Panc1 (cell line): Measurements from ENCODE around the gene AQP1.

Experiments
- POLR2AphosphoS5 ChIP-seq: IDR thresholded peaks from 2 replicates; pipeline ENCODE4 v1.6.1; 2012; ENCODE audit warnings: mild to moderate bottlenecking, low read depth, low read length, moderate library complexity
- SIN3A ChIP-seq: IDR thresholded peaks from 2 replicates; pipeline ENCODE4 v1.6.1; 2012; ENCODE audit warnings: low read depth, mild to moderate bottlenecking, low read length, moderate library complexity, borderline replicate concordance; ENCODE audit not compliant: insufficient read depth
- TF ChIP-seq, protein P1 (sequence below): fragments of 450-650 bp; IDR thresholded peaks from 2 replicates; pipeline ENCODE4 v1.5.1; 2017; ENCODE audit warnings: mild to moderate bottlenecking
- TF ChIP-seq, protein P2 (sequence below), 2 experiments: IDR thresholded peaks; 2 replicates each; pipeline ENCODE4 v1.6.1; 2011 to 2012; ENCODE audit warnings: low read depth in 2 of 2, control low read depth in 1 of 2, low read length in 1 of 2, mild to moderate bottlenecking in 1 of 2, moderate library complexity in 1 of 2; ENCODE audit not compliant: insufficient read depth in 1 of 2

DNA sequence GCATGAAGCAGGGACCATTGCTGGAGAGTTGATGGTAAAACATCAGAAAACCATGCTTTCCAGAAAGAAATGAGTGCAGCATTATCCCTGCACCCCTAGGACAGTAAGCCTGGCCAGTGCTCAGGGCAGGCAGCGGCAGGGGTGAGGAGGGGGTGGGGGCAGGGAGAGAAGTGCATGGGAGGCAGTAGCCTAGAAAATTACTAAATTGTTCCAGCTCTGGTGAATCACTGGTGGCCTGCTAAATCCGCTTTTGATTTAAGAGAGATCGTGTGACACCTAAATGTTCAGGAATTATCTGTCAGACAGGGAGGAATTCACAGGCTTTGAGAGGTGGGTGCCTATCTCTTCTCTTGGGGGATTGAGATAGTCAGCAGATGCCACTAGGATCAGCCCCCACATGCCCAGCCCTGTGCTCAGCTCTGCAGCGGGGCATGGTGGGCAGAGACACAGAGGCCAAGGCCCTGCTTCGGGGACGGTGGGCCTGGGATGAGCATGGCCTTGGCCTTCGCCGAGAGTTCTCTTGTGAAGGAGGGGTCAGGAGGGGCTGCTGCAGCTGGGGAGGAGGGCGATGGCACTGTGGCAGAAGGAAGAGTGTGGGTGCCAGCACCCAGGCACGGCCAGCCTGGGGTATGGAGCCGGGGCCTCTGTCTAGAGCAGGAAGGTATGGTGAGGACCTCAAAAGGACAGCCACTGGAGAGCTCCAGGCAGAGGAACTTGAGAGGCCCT lies 5.0 kb upstream of the AQP1 start:
- TF ChIP-seq, protein P1, sequence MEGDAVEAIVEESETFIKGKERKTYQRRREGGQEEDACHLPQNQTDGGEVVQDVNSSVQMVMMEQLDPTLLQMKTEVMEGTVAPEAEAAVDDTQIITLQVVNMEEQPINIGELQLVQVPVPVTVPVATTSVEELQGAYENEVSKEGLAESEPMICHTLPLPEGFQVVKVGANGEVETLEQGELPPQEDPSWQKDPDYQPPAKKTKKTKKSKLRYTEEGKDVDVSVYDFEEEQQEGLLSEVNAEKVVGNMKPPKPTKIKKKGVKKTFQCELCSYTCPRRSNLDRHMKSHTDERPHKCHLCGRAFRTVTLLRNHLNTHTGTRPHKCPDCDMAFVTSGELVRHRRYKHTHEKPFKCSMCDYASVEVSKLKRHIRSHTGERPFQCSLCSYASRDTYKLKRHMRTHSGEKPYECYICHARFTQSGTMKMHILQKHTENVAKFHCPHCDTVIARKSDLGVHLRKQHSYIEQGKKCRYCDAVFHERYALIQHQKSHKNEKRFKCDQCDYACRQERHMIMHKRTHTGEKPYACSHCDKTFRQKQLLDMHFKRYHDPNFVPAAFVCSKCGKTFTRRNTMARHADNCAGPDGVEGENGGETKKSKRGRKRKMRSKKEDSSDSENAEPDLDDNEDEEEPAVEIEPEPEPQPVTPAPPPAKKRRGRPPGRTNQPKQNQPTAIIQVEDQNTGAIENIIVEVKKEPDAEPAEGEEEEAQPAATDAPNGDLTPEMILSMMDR: no peak
- TF ChIP-seq POLR2AphosphoS5 (no peak), SIN3A (no peak)
- TF ChIP-seq, protein P2, sequence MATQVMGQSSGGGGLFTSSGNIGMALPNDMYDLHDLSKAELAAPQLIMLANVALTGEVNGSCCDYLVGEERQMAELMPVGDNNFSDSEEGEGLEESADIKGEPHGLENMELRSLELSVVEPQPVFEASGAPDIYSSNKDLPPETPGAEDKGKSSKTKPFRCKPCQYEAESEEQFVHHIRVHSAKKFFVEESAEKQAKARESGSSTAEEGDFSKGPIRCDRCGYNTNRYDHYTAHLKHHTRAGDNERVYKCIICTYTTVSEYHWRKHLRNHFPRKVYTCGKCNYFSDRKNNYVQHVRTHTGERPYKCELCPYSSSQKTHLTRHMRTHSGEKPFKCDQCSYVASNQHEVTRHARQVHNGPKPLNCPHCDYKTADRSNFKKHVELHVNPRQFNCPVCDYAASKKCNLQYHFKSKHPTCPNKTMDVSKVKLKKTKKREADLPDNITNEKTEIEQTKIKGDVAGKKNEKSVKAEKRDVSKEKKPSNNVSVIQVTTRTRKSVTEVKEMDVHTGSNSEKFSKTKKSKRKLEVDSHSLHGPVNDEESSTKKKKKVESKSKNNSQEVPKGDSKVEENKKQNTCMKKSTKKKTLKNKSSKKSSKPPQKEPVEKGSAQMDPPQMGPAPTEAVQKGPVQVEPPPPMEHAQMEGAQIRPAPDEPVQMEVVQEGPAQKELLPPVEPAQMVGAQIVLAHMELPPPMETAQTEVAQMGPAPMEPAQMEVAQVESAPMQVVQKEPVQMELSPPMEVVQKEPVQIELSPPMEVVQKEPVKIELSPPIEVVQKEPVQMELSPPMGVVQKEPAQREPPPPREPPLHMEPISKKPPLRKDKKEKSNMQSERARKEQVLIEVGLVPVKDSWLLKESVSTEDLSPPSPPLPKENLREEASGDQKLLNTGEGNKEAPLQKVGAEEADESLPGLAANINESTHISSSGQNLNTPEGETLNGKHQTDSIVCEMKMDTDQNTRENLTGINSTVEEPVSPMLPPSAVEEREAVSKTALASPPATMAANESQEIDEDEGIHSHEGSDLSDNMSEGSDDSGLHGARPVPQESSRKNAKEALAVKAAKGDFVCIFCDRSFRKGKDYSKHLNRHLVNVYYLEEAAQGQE (IDR thresholded peaks at IDR 0.05; ENCODE audit: insufficient read depth in 1 of 2, low read depth in 2 of 2, low read length in 1 of 2): no peak
